HEK293 (cell line): ENCODE data around the gene GJC3.

Experiments
- BCL11A ChIP-seq: fragments of 450-650 bp; formaldehyde crosslinking; IDR thresholded peaks from 2 replicates; pipeline ENCODE4 v1.5.1; 2016; ENCODE audit warnings: low read depth, missing biosample characterization, missing genetic modification characterization
- BCL11B ChIP-seq: fragments of 450-650 bp; formaldehyde crosslinking; IDR thresholded peaks from 2 replicates; pipeline ENCODE4 v1.5.1; 2016; ENCODE audit warnings: low read depth, missing biosample characterization, missing genetic modification characterization
- GLI4 ChIP-seq: fragments of 450-650 bp; formaldehyde crosslinking; IDR thresholded peaks from 2 replicates; pipeline ENCODE4 v1.5.1; 2016; ENCODE audit warnings: missing biosample characterization, missing genetic modification characterization
- IKZF3 ChIP-seq: fragments of 450-650 bp; IDR thresholded peaks from 2 replicates; pipeline ENCODE4 v1.5.0; 2018; ENCODE audit warnings: missing biosample characterization, mild to moderate bottlenecking, missing genetic modification characterization, moderate library complexity
- KLF8 ChIP-seq: fragments of 450-650 bp; formaldehyde crosslinking; IDR thresholded peaks from 2 replicates; pipeline ENCODE4 v1.5.1; 2016; ENCODE audit warnings: missing biosample characterization, missing genetic modification characterization
- MYNN ChIP-seq: fragments of 450-650 bp; formaldehyde crosslinking; IDR thresholded peaks from 2 replicates; pipeline ENCODE4 v1.5.1; 2016; ENCODE audit warnings: missing biosample characterization, missing genetic modification characterization, borderline replicate concordance
- OVOL3 ChIP-seq: fragments of 450-650 bp; formaldehyde crosslinking; IDR thresholded peaks from 2 replicates; pipeline ENCODE4 v1.5.1; 2016; ENCODE audit warnings: missing biosample characterization, missing genetic modification characterization
- PRDM1 ChIP-seq: fragments of 450-650 bp; formaldehyde crosslinking; IDR thresholded peaks from 2 replicates; pipeline ENCODE4; 2016; ENCODE audit warnings: missing biosample characterization, missing genetic modification characterization
- TSHZ1 ChIP-seq: fragments of 450-650 bp; formaldehyde crosslinking; IDR thresholded peaks from 2 replicates; pipeline ENCODE4 v1.5.1; 2016; ENCODE audit warnings: missing biosample characterization, missing genetic modification characterization, borderline replicate concordance
- YY1 ChIP-seq: fragments of 450-650 bp; formaldehyde crosslinking; IDR thresholded peaks from 2 replicates; pipeline ENCODE4 v1.5.1; 2018; ENCODE audit warnings: missing biosample characterization, missing genetic modification characterization
- YY2 ChIP-seq: fragments of 450-650 bp; formaldehyde crosslinking; IDR thresholded peaks from 2 replicates; pipeline ENCODE4 v1.5.1; 2016; ENCODE audit warnings: missing biosample characterization, missing genetic modification characterization
- ZBTB17 ChIP-seq: fragments of 450-650 bp; formaldehyde crosslinking; IDR thresholded peaks from 2 replicates; pipeline ENCODE4 v1.5.1; 2016; ENCODE audit warnings: missing biosample characterization, missing genetic modification characterization
- ZBTB48 ChIP-seq: fragments of 450-650 bp; formaldehyde crosslinking; IDR thresholded peaks from 2 replicates; pipeline ENCODE4 v1.5.1; 2016; ENCODE audit warnings: missing biosample characterization, missing genetic modification characterization
- ZFP3 ChIP-seq: fragments of 450-650 bp; formaldehyde crosslinking; IDR thresholded peaks from 2 replicates; pipeline ENCODE4 v1.5.1; 2016; ENCODE audit warnings: low read depth, missing biosample characterization, missing genetic modification characterization
- ZFP41 ChIP-seq: fragments of 450-650 bp; formaldehyde crosslinking; IDR thresholded peaks from 2 replicates; pipeline ENCODE4 v1.5.1; 2016; ENCODE audit warnings: missing biosample characterization, missing genetic modification characterization, borderline replicate concordance
- ZNF121 ChIP-seq: fragments of 450-650 bp; formaldehyde crosslinking; IDR thresholded peaks from 2 replicates; pipeline ENCODE4 v1.5.1; 2016; ENCODE audit warnings: missing biosample characterization, missing genetic modification characterization
- ZNF214 ChIP-seq: fragments of 450-650 bp; formaldehyde crosslinking; IDR thresholded peaks from 2 replicates; pipeline ENCODE4 v1.5.1; 2017; ENCODE audit warnings: missing biosample characterization, mild to moderate bottlenecking, missing genetic modification characterization, borderline replicate concordance
- ZNF221 ChIP-seq: fragments of 450-650 bp; formaldehyde crosslinking; IDR thresholded peaks from 2 replicates; pipeline ENCODE4 v1.5.1; 2017; ENCODE audit warnings: missing biosample characterization, missing genetic modification characterization, borderline replicate concordance
- ZNF311 ChIP-seq: fragments of 450-650 bp; formaldehyde crosslinking; IDR thresholded peaks from 2 replicates; pipeline ENCODE4 v1.5.1; 2017; ENCODE audit warnings: missing biosample characterization, missing genetic modification characterization, borderline replicate concordance
- ZNF335 ChIP-seq: fragments of 450-650 bp; formaldehyde crosslinking; conservative IDR thresholded peaks from 2 replicates; pipeline ENCODE4 v1.5.1; 2016; ENCODE audit warnings: missing biosample characterization, missing genetic modification characterization
- ZNF366 ChIP-seq: fragments of 450-650 bp; formaldehyde crosslinking; conservative IDR thresholded peaks from 2 replicates; pipeline ENCODE4 v1.5.1; 2016; ENCODE audit warnings: missing biosample characterization, missing genetic modification characterization
- ZNF501 ChIP-seq: fragments of 450-650 bp; formaldehyde crosslinking; IDR thresholded peaks from 2 replicates; pipeline ENCODE4 v1.5.1; 2016; ENCODE audit warnings: missing biosample characterization, missing genetic modification characterization
- ZNF510 ChIP-seq: fragments of 450-650 bp; formaldehyde crosslinking; IDR thresholded peaks from 2 replicates; pipeline ENCODE4 v1.5.1; 2018; ENCODE audit warnings: mild to moderate bottlenecking, missing genetic modification characterization, missing biosample characterization; ENCODE audit not compliant: insufficient replicate concordance
- ZNF521 ChIP-seq: fragments of 450-650 bp; formaldehyde crosslinking; IDR thresholded peaks from 2 replicates; pipeline ENCODE4 v1.5.1; 2017; ENCODE audit warnings: missing biosample characterization, mild to moderate bottlenecking, missing genetic modification characterization
- ZNF626 ChIP-seq: fragments of 450-650 bp; sonication (Bioruptor Pico); formaldehyde crosslinking; IDR thresholded peaks from 2 replicates; pipeline ENCODE4 v1.5.1; 2018; ENCODE audit warnings: missing biosample characterization, missing genetic modification characterization, inconsistent platforms
- ZNF768 ChIP-seq: fragments of 450-650 bp; formaldehyde crosslinking; IDR thresholded peaks from 2 replicates; pipeline ENCODE4 v1.5.1; 2018; ENCODE audit warnings: missing biosample characterization, mild to moderate bottlenecking, missing genetic modification characterization
- ZNF777 ChIP-seq: fragments of 450-650 bp; formaldehyde crosslinking; IDR thresholded peaks from 2 replicates; pipeline ENCODE4 v1.5.1; 2017; ENCODE audit warnings: missing biosample characterization, missing genetic modification characterization, borderline replicate concordance
- ZNF785 ChIP-seq: fragments of 450-650 bp; formaldehyde crosslinking; IDR thresholded peaks from 2 replicates; pipeline ENCODE4 v1.5.1; 2016; ENCODE audit warnings: missing biosample characterization, missing genetic modification characterization
- ZNF792 ChIP-seq: fragments of 450-650 bp; formaldehyde crosslinking; IDR thresholded peaks from 2 replicates; pipeline ENCODE4 v1.5.1; 2016; ENCODE audit warnings: missing biosample characterization, missing genetic modification characterization
- ZSCAN16 ChIP-seq: fragments of 450-650 bp; formaldehyde crosslinking; IDR thresholded peaks from 2 replicates; pipeline ENCODE4 v1.5.1; 2016; ENCODE audit warnings: missing biosample characterization, missing genetic modification characterization
- TF ChIP-seq, protein P1 (sequence below): sonication (generic); formaldehyde crosslinking; IDR thresholded peaks from 2 replicates; pipeline ENCODE4 v1.8.1; 2022; ENCODE audit warnings: mild to moderate bottlenecking, moderate library complexity, missing genetic modification reagents
- TF ChIP-seq, protein P2 (sequence below): fragments of 450-650 bp; formaldehyde crosslinking; IDR thresholded peaks from 2 replicates; pipeline ENCODE4 v1.5.1; 2016; ENCODE audit warnings: missing biosample characterization, missing genetic modification characterization
- TF ChIP-seq, protein P3 (sequence below): fragments of 450-650 bp; formaldehyde crosslinking; IDR thresholded peaks from 2 replicates; pipeline ENCODE4 v1.5.1; 2017; ENCODE audit warnings: missing biosample characterization, missing genetic modification characterization

GJC3 gene

DNA sequence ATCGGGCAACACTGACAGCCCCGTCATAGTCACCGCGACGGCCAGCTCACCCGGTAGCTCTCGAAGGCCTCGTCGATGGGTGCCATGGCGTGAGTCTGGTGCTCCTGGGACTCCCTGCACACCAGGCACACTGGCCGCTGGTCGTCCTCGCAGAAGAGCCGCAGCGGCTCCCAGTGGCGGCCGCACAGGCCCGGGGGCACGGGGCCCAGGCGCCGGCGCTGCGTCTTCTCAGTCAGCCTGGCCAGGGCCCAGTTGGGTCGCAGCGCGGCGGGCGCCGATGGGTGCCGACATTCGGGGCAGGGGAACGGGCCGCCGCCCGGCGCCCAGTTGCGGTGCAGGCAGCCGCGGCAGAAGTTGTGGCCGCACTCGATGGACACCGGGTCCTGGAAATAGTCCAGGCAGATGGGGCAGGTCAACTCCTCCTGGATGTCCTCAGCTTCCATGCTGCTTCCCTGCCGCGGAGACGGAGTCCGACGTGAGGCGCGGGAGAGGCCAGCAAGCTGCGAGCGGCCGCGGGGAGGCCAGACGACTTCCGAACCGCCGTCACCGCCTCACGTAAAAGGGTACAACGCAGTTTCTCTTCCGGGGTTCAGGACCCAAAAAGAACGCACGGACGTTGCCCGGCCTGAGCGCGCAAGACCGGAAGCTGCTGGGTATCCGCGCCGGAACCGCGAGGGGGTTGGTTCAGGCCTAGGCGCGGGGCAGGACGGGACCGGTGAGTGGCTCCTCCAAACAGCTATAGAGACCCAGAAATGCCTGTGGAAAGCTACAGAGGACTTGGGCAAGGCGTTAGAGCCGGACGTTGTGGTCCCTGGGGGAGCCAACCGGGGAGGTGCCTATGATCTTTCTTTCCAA, 10.2 kb downstream of the GJC3 start, which contains the start of gene TRIM4 (continued):
- TF ChIP-seq ZNF501 (tag by site-specific recombination) (peak; percentile 14; the same call in 1 of the 2 replicates), ZFP3 (tag by site-specific recombination) (no peak), ZNF311 (tag by site-specific recombination) (no peak), OVOL3 (tag by site-specific recombination) (no peak), ZNF214 (no peak), ZFP41 (tag by site-specific recombination) (no peak), ZNF521 (tag by site-specific recombination) (no peak), BCL11A (tag by site-specific recombination) (no peak), ZNF768 (tag by site-specific recombination) (no peak), BCL11B (tag by site-specific recombination) (no peak), TSHZ1 (no peak), ZNF626 (tag by site-specific recombination) (no peak), ZSCAN16 (tag by site-specific recombination) (0 out of 2 replicates have a peak, but pooled peaks have one; percentile 71), ZNF510 (no peak), MYNN (tag by site-specific recombination) (no peak), ZNF366 (tag by site-specific recombination) (no peak), ZNF777 (peak; percentile 91), ZBTB48 (tag by site-specific recombination) (peak; percentile 48; the same call in 1 of the 2 replicates), ZNF335 (peak; percentile 95), GLI4 (tag by site-specific recombination) (no peak; the same call in 1 of the 2 replicates), ZNF121 (tag by site-specific recombination) (no peak; the same call in 1 of the 2 replicates), ZBTB17 (tag by site-specific recombination) (peak; percentile 77), ZNF785 (tag by site-specific recombination) (no peak), IKZF3 (tag by site-specific recombination) (no peak), KLF8 (peak; percentile 8; the same call in 1 of the 2 replicates), ZNF221 (no peak), PRDM1 (tag by site-specific recombination) (no peak), YY1 (tag by site-specific recombination) (no peak), YY2 (tag by site-specific recombination) (peak; percentile 60), ZNF792 (tag by site-specific recombination) (no peak)
- TF ChIP-seq, protein P1, sequence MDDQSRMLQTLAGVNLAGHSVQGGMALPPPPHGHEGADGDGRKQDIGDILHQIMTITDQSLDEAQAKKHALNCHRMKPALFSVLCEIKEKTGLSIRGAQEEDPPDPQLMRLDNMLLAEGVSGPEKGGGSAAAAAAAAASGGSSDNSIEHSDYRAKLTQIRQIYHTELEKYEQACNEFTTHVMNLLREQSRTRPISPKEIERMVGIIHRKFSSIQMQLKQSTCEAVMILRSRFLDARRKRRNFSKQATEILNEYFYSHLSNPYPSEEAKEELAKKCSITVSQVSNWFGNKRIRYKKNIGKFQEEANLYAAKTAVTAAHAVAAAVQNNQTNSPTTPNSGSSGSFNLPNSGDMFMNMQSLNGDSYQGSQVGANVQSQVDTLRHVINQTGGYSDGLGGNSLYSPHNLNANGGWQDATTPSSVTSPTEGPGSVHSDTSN (CRISPR knock-in tag): peak; percentile 38; the same call in 1 of the 2 replicates
- TF ChIP-seq, protein P2, sequence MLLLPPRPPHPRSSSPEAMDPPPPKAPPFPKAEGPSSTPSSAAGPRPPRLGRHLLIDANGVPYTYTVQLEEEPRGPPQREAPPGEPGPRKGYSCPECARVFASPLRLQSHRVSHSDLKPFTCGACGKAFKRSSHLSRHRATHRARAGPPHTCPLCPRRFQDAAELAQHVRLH (tag by site-specific recombination): peak; percentile 99
- TF ChIP-seq, protein P3, sequence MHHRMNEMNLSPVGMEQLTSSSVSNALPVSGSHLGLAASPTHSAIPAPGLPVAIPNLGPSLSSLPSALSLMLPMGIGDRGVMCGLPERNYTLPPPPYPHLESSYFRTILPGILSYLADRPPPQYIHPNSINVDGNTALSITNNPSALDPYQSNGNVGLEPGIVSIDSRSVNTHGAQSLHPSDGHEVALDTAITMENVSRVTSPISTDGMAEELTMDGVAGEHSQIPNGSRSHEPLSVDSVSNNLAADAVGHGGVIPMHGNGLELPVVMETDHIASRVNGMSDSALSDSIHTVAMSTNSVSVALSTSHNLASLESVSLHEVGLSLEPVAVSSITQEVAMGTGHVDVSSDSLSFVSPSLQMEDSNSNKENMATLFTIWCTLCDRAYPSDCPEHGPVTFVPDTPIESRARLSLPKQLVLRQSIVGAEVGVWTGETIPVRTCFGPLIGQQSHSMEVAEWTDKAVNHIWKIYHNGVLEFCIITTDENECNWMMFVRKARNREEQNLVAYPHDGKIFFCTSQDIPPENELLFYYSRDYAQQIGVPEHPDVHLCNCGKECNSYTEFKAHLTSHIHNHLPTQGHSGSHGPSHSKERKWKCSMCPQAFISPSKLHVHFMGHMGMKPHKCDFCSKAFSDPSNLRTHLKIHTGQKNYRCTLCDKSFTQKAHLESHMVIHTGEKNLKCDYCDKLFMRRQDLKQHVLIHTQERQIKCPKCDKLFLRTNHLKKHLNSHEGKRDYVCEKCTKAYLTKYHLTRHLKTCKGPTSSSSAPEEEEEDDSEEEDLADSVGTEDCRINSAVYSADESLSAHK: no peak
